B cell (primary cell): ENCODE data around the gene TMEM273. TPM values are rescaled to one million over a fixed set of nuclear protein-coding genes. Genes with fewer than 3 reads are reported as not detected.

Source experiments
- ATAC-seq: fragments of 200-7000 bp; cut with Tn5 transposase; one replicate; pipeline ENCODE4 v1.10.0; 2021; ENCODE audit warnings: low read depth, mild to moderate bottlenecking, moderate number of reproducible peaks, moderate library complexity
- CTCF ChIA-PET: fragments of 350-600 bp; sonication (Branson Sonifier 250); formaldehyde crosslinking; loops from one replicate; lab custom pipeline; 2021; ENCODE audit warnings: antibody characterized with exemption, inconsistent platforms; lab: Charles Lee
- POLR2A ChIA-PET: fragments of 350-600 bp; sonication (Branson Sonifier 250); formaldehyde crosslinking; loops from one replicate; lab custom pipeline; 2021; ENCODE audit warnings: antibody characterized with exemption; lab: Charles Lee
- DNase-seq: peaks from one replicate; pipeline ENCODE4 v3.0.0; 2013
- H2AFZ ChIP-seq: 2 replicates; pipeline ENCODE4 v1.6.1; 2012; ENCODE audit warnings: mild to moderate bottlenecking, low read depth, low read length; ENCODE audit not compliant: insufficient read depth, poor library complexity, severe bottlenecking
- H3K27ac ChIP-seq, 2 donors: 1 replicate in 1 of 2; 2 replicates in 1 of 2; pipeline ENCODE4 v1.5.1; 2012 to 2013; ENCODE audit warnings: low read length in 2 of 2, mild to moderate bottlenecking in 2 of 2, moderate library complexity in 1 of 2
- H3K27me3 ChIP-seq, 4 experiments: fragments of 200-600 bp in 1 of 4; sonication (generic) in 1 of 4; replicated peaks in 1 of 4; 1 replicate in 2 of 4; 2 replicates in 2 of 4; pipeline versions ENCODE4 v1.6.1 to v1.7.0; 2013 to 2016; ENCODE audit warnings: low read length in 3 of 4, mild to moderate bottlenecking in 2 of 4, mixed read lengths in 1 of 4, moderate library complexity in 1 of 4; ENCODE audit not compliant: insufficient read depth in 4 of 4, control insufficient read depth in 3 of 4; ENCODE audit errors: control extremely low read depth in 1 of 4
- H3K36me3 ChIP-seq, 2 experiments: replicated peaks in 1 of 2; 1 replicate in 1 of 2; 2 replicates in 1 of 2; pipeline versions ENCODE4 v1.6.1 to v1.7.1; 2013; ENCODE audit warnings: low read length in 1 of 2; ENCODE audit not compliant: insufficient read depth in 2 of 2, control insufficient read depth in 1 of 2; ENCODE audit errors: control extremely low read depth in 1 of 2, extremely low read depth in 1 of 2
- H3K4me1 ChIP-seq, 2 donors: fragments of 200-600 bp in 1 of 2; sonication (generic) in 1 of 2; 1 replicate in 1 of 2; 2 replicates in 1 of 2; pipeline versions ENCODE4 v1.5.1 to v1.6.1; 2013 to 2017; ENCODE audit warnings: low read length in 2 of 2; ENCODE audit not compliant: control insufficient read depth in 2 of 2, insufficient read depth in 2 of 2
- H3K4me2 ChIP-seq: replicated peaks from 2 replicates; pipeline ENCODE3; 2012; ENCODE audit warnings: mild to moderate bottlenecking, low read depth, low read length; ENCODE audit not compliant: poor library complexity, severe bottlenecking
- H3K4me3 ChIP-seq, 5 experiments: fragments of 200-600 bp in 1 of 5; sonication (generic) in 1 of 5; 1 replicate in 3 of 5; 2 replicates in 2 of 5; pipeline versions ENCODE4 v1.5.1 to v1.7.0; 2011 to 2016; ENCODE audit warnings: low read length in 4 of 5, mild to moderate bottlenecking in 4 of 5, low read depth in 2 of 5, control low read depth in 1 of 5, moderate library complexity in 1 of 5; ENCODE audit not compliant: insufficient read depth in 1 of 5; ENCODE audit errors: control extremely low read depth in 1 of 5, extremely low read depth in 1 of 5
- H3K79me2 ChIP-seq: fragments of 200-600 bp; sonication (generic); one replicate; pipeline ENCODE4 v1.6.0; 2016; ENCODE audit warnings: low read length; ENCODE audit not compliant: control insufficient read depth, insufficient read depth
- H3K9ac ChIP-seq: fragments of 200-600 bp; sonication (generic); 2 replicates; pipeline ENCODE4 v1.6.1; 2017; ENCODE audit warnings: mild to moderate bottlenecking, low read length, moderate library complexity
- H3K9me3 ChIP-seq, 3 donors: one replicate each; pipeline versions ENCODE4 v1.6.1 to v1.7.1; 2013; ENCODE audit warnings: low read length in 2 of 3; ENCODE audit not compliant: control insufficient read depth in 2 of 3, insufficient read depth in 1 of 3; ENCODE audit errors: control extremely low read depth in 1 of 3
- H4K20me1 ChIP-seq: 2 replicates; pipeline ENCODE4 v1.6.0; 2012; ENCODE audit warnings: mild to moderate bottlenecking, low read length; ENCODE audit not compliant: insufficient read depth, control insufficient read depth, poor library complexity, severe bottlenecking
- H3K27ac Mint-ChIP-seq: one replicate; pipeline ENCODE4 v1.8.0; 2021; ENCODE audit warnings: mixed read lengths
- H3K27me3 Mint-ChIP-seq: one replicate; pipeline ENCODE4 v1.8.0; 2021; ENCODE audit warnings: mixed read lengths
- H3K4me1 Mint-ChIP-seq: one replicate; pipeline ENCODE4 v1.8.0; 2021; ENCODE audit warnings: mixed read lengths
- H3K4me3 Mint-ChIP-seq: one replicate; pipeline ENCODE4 v1.8.0; 2021; ENCODE audit warnings: mixed read lengths
- H3K9me3 Mint-ChIP-seq: one replicate; pipeline ENCODE4 v1.8.0; 2022; ENCODE audit warnings: mixed read lengths; ENCODE audit not compliant: insufficient read depth
- CTCF ChIP-seq: fragments of 200-600 bp; IDR thresholded peaks from one replicate; pipeline ENCODE4 v1.8.0; 2022; ENCODE audit warnings: antibody characterized with exemption, mild to moderate bottlenecking
- EZH2 ChIP-seq: IDR thresholded peaks from 2 replicates; pipeline ENCODE4 v1.6.1; 2012; ENCODE audit warnings: borderline replicate concordance, low read depth, mild to moderate bottlenecking, moderate library complexity, low read length; ENCODE audit not compliant: insufficient read depth, poor library complexity, severe bottlenecking
- WGBS: methylation state at CpG from one replicate; pipeline ENCODE4 v1.1.5; 2013; ENCODE audit warnings: missing lambda C conversion rate; ENCODE audit not compliant: insufficient coverage; 5-methylcytosine and 5-hydroxymethylcytosine counted together
- intact Hi-C: fragments of 100-400 bp; cut with micrococcal nuclease; formaldehyde crosslinking; loops from one replicate; pipeline ENCODE4 v1.10.0; 2022
- polyA plus RNA-seq: library from polyadenylated mRNA; depleted of rRNA; stranded (reverse); fragments of >200 nt; gene quantifications from 2 replicates; pipeline ENCODE4 v1.2.3, GENCODE V29; 2012
- total RNA-seq, 2 donors: library from RNA; stranded (reverse); fragments of 120-200 nt in 1 of 2; gene quantifications; 1 replicate in 1 of 2; 2 replicates in 1 of 2; pipeline versions ENCODE4 v1.2.3 to v1.2.4, GENCODE V29; 2013 to 2022

The TMEM273 gene
- total and polyA plus RNA-seq, 2 donors (not counting 1 experiment from before 2014, with no cell fraction given): 36.0 to 36.4 TPM

- TF ChIP-seq EZH2: no peak
- TF ChIP-seq CTCF: no peak
- no peak overlapping the region for H3K4me3 Mint-ChIP-seq
- Histone ChIP-seq H3K4me2 (no peak overlapping the region), H4K20me1 (no peaks in the 10 kb centered on the region), H3K9ac (no peak overlapping the region), H3K4me3 (no peak overlapping the region), H3K9me3 (no peaks in the 10 kb centered on the region), H3K27ac (no peak overlapping the region), H3K79me2 (no peaks in the 10 kb centered on the region), H3K27me3 (no peaks in the 10 kb centered on the region), H3K4me1 (no peaks in the 10 kb centered on the region), H3K36me3 (no peaks in the 10 kb centered on the region), H2AFZ (no peak overlapping the region)
- H3K4me1 Mint-ChIP-seq: peaks cover 8% of the 10 kb centered on the region
- 67% methylated on average over 2 of the region's 3 CpGs for WGBS
- ChIA-PET POLR2A (no interaction called here), CTCF (no interaction called here)
- ATAC-seq (no peak), DNase-seq (no peak)
- H3K9me3 Mint-ChIP-seq: no peaks in the 10 kb centered on the region
- intact Hi-C loops: no loop called here
- H3K27me3 Mint-ChIP-seq: peaks cover 22% of the 10 kb centered on the region
- no peak overlapping the region for H3K27ac Mint-ChIP-seq
Measured at GRCh38 chr10:49213211-49213610, 25.0 kb upstream of the TMEM273 start.

- Mint-ChIP-seq H3K27me3 (peaks cover 24% of the 10 kb centered on the region), H3K9me3 (no peaks in the 10 kb centered on the region), H3K4me1 (peaks cover 11% of the 10 kb centered on the region), H3K4me3 (no peak overlapping the region), H3K27ac (no peak overlapping the region)
- WGBS: no CpG with 5 or more reads among the region's 1 CpG
- Histone ChIP-seq H2AFZ (no peak overlapping the region), H3K27me3 (peaks cover 0 to 2% (median 0%) of the 10 kb centered on the region in 4 experiments), H3K4me1 (no peaks in the 10 kb centered on the region), H3K4me2 (no peak overlapping the region), H3K9me3 (no peaks in the 10 kb centered on the region), H4K20me1 (no peaks in the 10 kb centered on the region), H3K27ac (no peak overlapping the region), H3K79me2 (no peaks in the 10 kb centered on the region), H3K36me3 (no peaks in the 10 kb centered on the region), H3K9ac (no peak overlapping the region), H3K4me3 (no peak overlapping the region)
- POLR2A ChIA-PET: no interaction called here
- CTCF ChIA-PET: no interaction called here
- DNase-seq (no peak), ATAC-seq (no peak)
- intact Hi-C loops: no loop called here
- TF ChIP-seq CTCF (no peak), EZH2 (no peak)
Measured at GRCh38 chr10:49212783-49213182, 24.6 kb upstream of the TMEM273 start.
